Erythroblast (primary cell): ENCODE measurements around the gene TRIM3.

Experiments used
- GATA1 ChIP-seq: IDR thresholded peaks from 2 replicates; pipeline ENCODE4 v1.6.1; 2011; ENCODE audit warnings: low read depth, mild to moderate bottlenecking, control low read depth, low read length, moderate library complexity
- POLR2A ChIP-seq: IDR thresholded peaks from 2 replicates; pipeline ENCODE4 v1.6.1; 2011; ENCODE audit warnings: mild to moderate bottlenecking, low read length

DNA sequence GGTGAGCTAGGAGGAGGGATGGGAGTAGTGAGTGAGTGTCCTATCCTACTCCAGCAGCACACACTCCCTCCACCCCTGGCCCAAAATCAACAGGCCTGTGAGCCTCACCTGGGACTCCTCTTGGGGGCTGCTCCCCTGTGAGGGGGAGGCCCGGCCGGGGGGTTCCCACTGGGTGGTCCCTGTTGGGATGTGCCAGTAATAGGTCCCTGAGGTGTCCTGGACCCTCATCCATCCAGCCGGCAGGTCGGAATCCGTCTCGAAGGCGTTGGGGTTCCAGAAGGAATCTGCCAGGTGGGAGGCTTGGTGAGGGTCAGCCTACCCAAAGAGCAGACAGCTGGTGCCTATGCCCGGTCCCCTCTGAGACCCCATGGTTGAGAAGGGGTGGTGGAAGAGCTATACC is 70.2 kb downstream of the TRIM3 start:
- TF ChIP-seq POLR2A (no peak), GATA1 (no peak)
